BLaER1 (cell line): ENCODE measurements around the gene TEKT1.
"Not testable (repeated sequence)": the region's sequence is repeated elsewhere in the genome, so short reads cannot be mapped to it uniquely, and the experiment has no call there.

Experiments
- H3K27ac ChIP-seq: shearing (Covaris generic); formaldehyde crosslinking; 2 replicates; pipeline ENCODE4 v1.8.1; 2022
- H3K27me3 ChIP-seq: shearing (Covaris generic); formaldehyde crosslinking; 2 replicates; pipeline ENCODE4 v1.8.1; 2022
- H3K36me3 ChIP-seq: shearing (Covaris generic); formaldehyde crosslinking; 2 replicates; pipeline ENCODE4 v1.8.1; 2022
- H3K4me1 ChIP-seq: shearing (Covaris generic); formaldehyde crosslinking; 2 replicates; pipeline ENCODE4 v1.8.1; 2022
- H3K4me2 ChIP-seq: shearing (Covaris generic); formaldehyde crosslinking; 2 replicates; pipeline ENCODE4 v1.8.1; 2022
- H3K4me3 ChIP-seq: shearing (Covaris generic); formaldehyde crosslinking; 2 replicates; pipeline ENCODE4 v1.8.1; 2022
- H3K9ac ChIP-seq: shearing (Covaris generic); formaldehyde crosslinking; 2 replicates; pipeline ENCODE4 v1.8.1; 2022
- H3K9me3 ChIP-seq: shearing (Covaris generic); formaldehyde crosslinking; 2 replicates; pipeline ENCODE4 v1.8.1; 2022
- H4K20me1 ChIP-seq: shearing (Covaris generic); formaldehyde crosslinking; 2 replicates; pipeline ENCODE4 v1.8.1; 2022
- Cebpa-rat ChIP-seq: shearing (Covaris generic); IDR thresholded peaks from 2 replicates; pipeline ENCODE4 v1.8.1; 2022

The TEKT1 gene

GRCh38 chr17:6831661-6832263, at the start of gene TEKT1:
TEKT1 (minus strand) TSS chr17:6831729; CDS start chr17:6830376, 1,353 bp downstream.
- Histone ChIP-seq H3K36me3 (no peaks in the 10 kb centered on the region), H3K4me3 (peak within 1 kb of the TSS; percentile 62), H3K4me2 (peak within 1 kb of the TSS; percentile 90), H3K9ac (peak within 1 kb of the TSS; percentile 15; the same call in 1 of the 2 replicates), H3K27ac (no peak within 1 kb of the TSS), H3K4me1 (peaks cover 21% of the 10 kb centered on the region), H4K20me1 (no peaks in the 10 kb centered on the region), H3K27me3 (peaks cover 9% of the 10 kb centered on the region; the same call in 1 of the 2 replicates), H3K9me3 (no peaks in the 10 kb centered on the region)
- no peak for TF ChIP-seq Cebpa-rat

DNA sequence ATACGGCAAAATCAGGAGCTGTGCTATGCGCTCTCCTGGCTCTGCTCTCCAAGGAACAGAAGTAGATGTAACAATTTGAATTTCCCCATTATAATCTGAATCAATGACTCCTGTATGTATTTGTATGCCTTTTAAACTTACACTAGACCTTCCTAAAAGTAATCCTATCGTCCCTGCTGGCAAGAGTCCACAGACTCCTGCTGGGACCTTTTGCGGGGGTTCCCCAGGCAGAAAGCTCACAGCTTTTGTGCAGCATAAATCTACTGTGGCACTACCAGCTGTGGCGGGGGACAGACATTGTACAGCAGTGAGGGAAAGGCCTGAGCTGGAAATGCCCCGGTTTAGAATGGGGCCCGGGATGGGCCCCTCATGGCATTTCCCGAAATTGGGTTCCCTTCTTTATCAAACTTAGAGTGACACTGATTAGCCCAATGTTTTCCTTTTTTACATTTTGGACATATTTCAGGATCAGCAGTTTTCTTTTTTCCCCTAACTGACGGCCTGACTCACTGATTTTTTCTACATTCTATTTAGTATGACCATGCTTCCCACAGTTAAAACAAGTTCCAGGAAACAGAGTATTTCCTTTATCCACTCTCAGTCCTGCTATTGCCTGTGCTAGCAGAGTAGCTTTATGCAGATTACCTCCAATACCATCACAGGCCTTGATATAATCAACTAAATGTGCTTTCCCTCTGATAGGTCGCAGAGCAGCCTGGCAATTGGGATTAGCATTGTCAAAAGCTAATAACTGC, 47.9 kb upstream of the TEKT1 start:
- H3K9ac ChIP-seq, H3K4me3 ChIP-seq, H3K9me3 ChIP-seq, H4K20me1 ChIP-seq, H3K27me3 ChIP-seq, H3K27ac ChIP-seq, H3K4me1 ChIP-seq, H3K4me2 ChIP-seq, H3K36me3 ChIP-seq: not testable (repeated sequence)

DNA sequence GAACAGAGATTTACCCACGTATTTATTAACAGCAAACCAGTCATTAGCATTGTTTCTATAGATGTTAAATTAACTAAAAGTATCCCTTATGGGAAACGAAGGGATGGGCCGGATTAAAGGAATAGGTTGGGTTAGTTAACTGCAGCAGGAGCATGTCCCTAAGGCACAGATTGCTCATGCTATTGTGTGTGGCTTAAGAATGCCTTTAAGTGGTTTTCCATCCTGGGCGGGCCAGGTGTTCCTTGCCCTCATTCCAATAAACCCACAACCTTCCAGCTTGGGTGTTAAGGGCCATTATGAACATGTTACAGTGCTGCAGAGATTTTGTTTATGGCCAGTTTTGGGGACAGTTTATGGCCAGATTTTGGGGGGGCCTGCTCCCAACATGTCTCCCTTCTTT, 43.7 kb upstream of the TEKT1 start:
- H3K9ac ChIP-seq, H3K36me3 ChIP-seq, H3K27me3 ChIP-seq, H3K4me1 ChIP-seq, H3K4me2 ChIP-seq, H3K9me3 ChIP-seq, H3K4me3 ChIP-seq, H3K27ac ChIP-seq, H4K20me1 ChIP-seq: not testable (repeated sequence)

DNA sequence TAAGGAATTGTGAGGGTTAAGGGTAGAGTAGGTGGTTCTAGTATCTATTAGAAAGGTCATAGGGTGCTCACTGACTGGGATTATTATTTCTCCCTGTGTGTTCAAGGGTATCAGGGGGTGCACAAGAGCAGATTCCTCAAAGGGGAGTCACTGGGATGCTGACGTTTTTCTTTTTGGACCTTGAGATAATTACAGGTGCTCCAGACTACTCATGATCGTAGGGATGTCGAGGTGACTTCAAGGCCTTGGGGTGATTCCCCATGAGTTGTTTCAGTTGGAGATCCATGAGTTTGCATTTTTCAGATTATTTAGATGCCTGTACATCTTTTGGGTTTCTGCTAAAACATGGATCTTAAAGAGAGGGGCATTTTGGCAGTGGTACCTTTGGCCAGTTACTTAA, 41.4 kb upstream of the TEKT1 start:
- Histone ChIP-seq H4K20me1 (no peaks in the 10 kb centered on the region), H3K9ac (no peak overlapping the region), H3K27ac (no peak overlapping the region), H3K4me2 (no peak overlapping the region), H3K36me3 (no peaks in the 10 kb centered on the region), H3K9me3 (no peaks in the 10 kb centered on the region), H3K4me1 (no peaks in the 10 kb centered on the region), H3K27me3 (no peaks in the 10 kb centered on the region), H3K4me3 (no peak overlapping the region)
- TF ChIP-seq Cebpa-rat, result no peak

- no peaks in the 10 kb centered on the region for H3K36me3 ChIP-seq
- TF ChIP-seq Cebpa-rat, result no peak
- H3K27ac ChIP-seq, result no peak overlapping the region
- H3K4me1 ChIP-seq, result no peaks in the 10 kb centered on the region
- H3K9ac ChIP-seq, result no peak overlapping the region
- no peaks in the 10 kb centered on the region for H3K9me3 ChIP-seq
- H4K20me1 ChIP-seq, result no peaks in the 10 kb centered on the region
- no peaks in the 10 kb centered on the region for H3K27me3 ChIP-seq
- no peak overlapping the region for H3K4me3 ChIP-seq
- H3K4me2 ChIP-seq, result no peak overlapping the region
Measured at GRCh38 chr17:6870841-6871240, 39.3 kb upstream of the TEKT1 start.

GRCh38 chr17:6868582-6868981, 37.1 kb upstream of the TEKT1 start:
- Histone ChIP-seq H3K4me1 (peaks cover 14% of the 10 kb centered on the region), H3K9ac (no peak overlapping the region), H3K9me3 (no peaks in the 10 kb centered on the region), H3K27me3 (no peaks in the 10 kb centered on the region), H3K4me3 (no peak overlapping the region), H4K20me1 (no peaks in the 10 kb centered on the region), H3K36me3 (no peaks in the 10 kb centered on the region), H3K27ac (no peak overlapping the region), H3K4me2 (no peak overlapping the region)
- TF ChIP-seq Cebpa-rat, result no peak

DNA sequence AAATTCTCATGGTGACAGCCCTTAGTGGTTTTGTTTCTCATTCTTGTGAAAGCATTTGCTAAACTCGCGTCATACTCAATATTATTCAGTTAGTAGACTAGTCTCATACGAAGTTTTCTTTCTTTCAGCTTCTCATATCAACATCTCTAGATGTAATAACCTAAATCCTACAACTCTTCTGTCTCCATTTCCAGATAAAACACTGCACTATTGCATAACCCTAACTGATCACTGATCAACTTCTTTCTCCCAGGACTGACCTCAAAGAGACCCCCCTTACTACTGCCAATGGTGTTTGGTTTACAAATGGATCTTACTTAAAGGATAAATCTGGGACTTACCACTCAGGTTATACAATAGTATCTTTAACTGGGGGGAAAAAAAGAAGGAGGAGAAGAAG, 36.3 kb upstream of the TEKT1 start:
- Histone ChIP-seq H3K36me3 (no peaks in the 10 kb centered on the region), H3K9me3 (no peaks in the 10 kb centered on the region), H3K9ac (no peak overlapping the region), H3K27me3 (no peaks in the 10 kb centered on the region), H3K4me1 (peaks cover 22% of the 10 kb centered on the region), H3K4me3 (no peak overlapping the region), H3K4me2 (no peak overlapping the region), H3K27ac (no peak overlapping the region), H4K20me1 (no peaks in the 10 kb centered on the region)
- TF ChIP-seq Cebpa-rat, result no peak

DNA sequence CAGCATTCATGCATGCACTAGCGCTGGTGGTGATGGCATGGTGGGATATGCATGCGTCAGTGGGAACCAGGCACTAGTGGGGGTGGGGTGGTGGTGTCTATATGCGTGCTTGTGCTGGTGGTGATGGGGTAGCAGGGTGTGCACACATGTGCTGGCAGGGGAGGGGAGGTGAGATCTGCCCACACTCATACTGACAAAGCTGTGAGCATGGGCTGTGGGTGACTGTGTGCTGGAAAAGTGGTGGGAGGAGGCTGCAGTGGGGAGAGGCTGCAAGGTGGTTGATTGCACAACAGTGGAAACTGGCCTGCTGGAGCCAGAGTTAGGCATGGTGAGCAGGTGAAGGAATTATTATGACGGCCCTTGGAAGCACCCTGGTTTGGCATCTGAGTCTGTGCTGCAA, 31.3 kb upstream of the TEKT1 start:
- peak overlapping the region; percentile 62 for H3K4me2 ChIP-seq
- H3K27me3 ChIP-seq, result no peaks in the 10 kb centered on the region
- H3K4me1 ChIP-seq, result peaks cover 55% of the 10 kb centered on the region
- H3K36me3 ChIP-seq, result no peaks in the 10 kb centered on the region
- H3K27ac ChIP-seq, result no peak overlapping the region
- no peaks in the 10 kb centered on the region for H4K20me1 ChIP-seq
- peaks cover 39% of the 10 kb centered on the region for H3K9me3 ChIP-seq
- H3K4me3 ChIP-seq, result no peak overlapping the region
- no peak overlapping the region for H3K9ac ChIP-seq
- peak; percentile 45; the same call in 1 of the 2 replicates for TF ChIP-seq Cebpa-rat

DNA sequence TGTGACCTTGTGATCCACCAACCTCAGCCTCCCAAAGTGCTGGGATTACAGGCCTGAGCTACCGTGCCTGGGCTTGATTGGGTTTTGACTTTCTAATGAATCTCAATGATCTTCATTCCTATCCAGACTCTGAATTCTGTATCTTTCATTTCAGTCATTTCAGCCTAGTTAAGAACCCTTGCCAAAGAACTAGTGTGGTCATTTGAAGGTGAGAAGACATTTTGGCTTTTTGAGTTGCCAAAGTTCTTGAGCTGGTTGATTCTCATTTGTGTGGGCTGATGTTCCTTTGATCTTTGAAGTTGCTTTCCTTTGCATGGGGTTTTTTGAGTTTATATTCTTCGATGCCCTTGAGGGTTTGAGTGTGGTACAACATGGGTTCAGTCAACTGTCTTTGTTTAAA, 30.6 kb upstream of the TEKT1 start:
- H3K9ac ChIP-seq, result no peak overlapping the region
- no peaks in the 10 kb centered on the region for H3K36me3 ChIP-seq
- no peaks in the 10 kb centered on the region for H4K20me1 ChIP-seq
- no peak overlapping the region for H3K27ac ChIP-seq
- H3K4me1 ChIP-seq, result peaks cover 62% of the 10 kb centered on the region
- H3K4me3 ChIP-seq, result no peak overlapping the region
- H3K9me3 ChIP-seq, result peaks cover 39% of the 10 kb centered on the region
- H3K4me2 ChIP-seq, result peak overlapping the region; percentile 62
- no peak for TF ChIP-seq Cebpa-rat
- no peaks in the 10 kb centered on the region for H3K27me3 ChIP-seq

DNA sequence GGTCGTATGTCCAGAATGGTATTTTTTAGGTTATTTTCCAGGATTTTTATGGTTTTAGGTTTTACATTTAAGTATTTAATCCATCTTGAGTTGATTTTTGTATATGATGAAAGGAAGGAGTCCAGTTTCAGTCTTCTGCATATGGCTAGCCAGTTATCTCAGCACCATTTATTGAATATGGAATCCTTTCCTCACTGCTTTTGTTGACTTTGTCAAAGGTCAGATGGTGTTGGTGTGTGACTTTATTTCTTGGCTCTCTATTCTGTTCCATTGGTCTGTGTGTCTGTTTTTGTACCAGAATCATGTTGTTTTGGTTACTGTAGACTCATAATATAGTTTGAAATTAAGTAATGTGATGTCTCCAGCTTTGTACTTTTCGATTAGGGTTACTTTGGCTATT, 26.4 kb upstream of the TEKT1 start:
- no peak overlapping the region for H3K9ac ChIP-seq
- H3K9me3 ChIP-seq, result peaks cover 39% of the 10 kb centered on the region
- H3K4me1 ChIP-seq, result peaks cover 52% of the 10 kb centered on the region
- H4K20me1 ChIP-seq, result no peaks in the 10 kb centered on the region
- H3K27ac ChIP-seq, result no peak overlapping the region
- TF ChIP-seq Cebpa-rat, result no peak
- H3K4me2 ChIP-seq, result peak overlapping the region; percentile 52
- H3K36me3 ChIP-seq, result no peaks in the 10 kb centered on the region
- H3K4me3 ChIP-seq, result no peak overlapping the region
- H3K27me3 ChIP-seq, result no peaks in the 10 kb centered on the region
